ENCODE data around the gene KCNQ1.

KCNQ1 gene

GRCh38 chr11:2776351-2777061, 331.7 kb downstream of the KCNQ1 start:
- Histone ChIP-seq H3K4me3 (no peak overlapping the region), H3K9me3 (no peaks in the 10 kb centered on the region), H3K27me3 (0 out of 2 replicates have a peak, but pooled peaks cover 7% of the 10 kb centered on the region), H3K4me1 (peaks cover 90% of the 10 kb centered on the region), H3K4me2 (peak overlapping the region; percentile 93), H3K27ac (peak overlapping the region; percentile 49), H3K36me3 (no peaks in the 10 kb centered on the region), H4K20me1 (no peaks in the 10 kb centered on the region), H3K9ac (0 out of 2 replicates have a peak overlapping the region, but pooled peaks have one; percentile 17)
- TF ChIP-seq Cebpa-rat (IDR thresholded peaks at IDR 0.05) = no peak

GRCh38 chr11:2777386-2777785, 332.6 kb downstream of the KCNQ1 start:
- Histone ChIP-seq H3K4me2 (peak overlapping the region; percentile 93), H4K20me1 (no peaks in the 10 kb centered on the region), H3K27me3 (0 out of 2 replicates have a peak, but pooled peaks cover 7% of the 10 kb centered on the region), H3K4me3 (no peak overlapping the region), H3K9ac (0 out of 2 replicates have a peak overlapping the region, but pooled peaks have one; percentile 22), H3K9me3 (no peaks in the 10 kb centered on the region), H3K27ac (peak overlapping the region; percentile 87), H3K4me1 (peaks cover 84% of the 10 kb centered on the region), H3K36me3 (no peaks in the 10 kb centered on the region)
- TF ChIP-seq Cebpa-rat (IDR thresholded peaks at IDR 0.05) = no peak

- H3K9ac ChIP-seq = peak overlapping the region; percentile 50; the same call in 1 of the 2 replicates
- no peaks in the 10 kb centered on the region for H4K20me1 ChIP-seq
- no peaks in the 10 kb centered on the region for H3K9me3 ChIP-seq
- H3K36me3 ChIP-seq = no peaks in the 10 kb centered on the region
- H3K4me1 ChIP-seq = peaks cover 78% of the 10 kb centered on the region
- peak overlapping the region; percentile 52 for H3K4me3 ChIP-seq
- peak overlapping the region; percentile 93 for H3K4me2 ChIP-seq
- peak overlapping the region; percentile 87 for H3K27ac ChIP-seq
- H3K27me3 ChIP-seq = 0 out of 2 replicates have a peak, but pooled peaks cover 7% of the 10 kb centered on the region
- no peak for TF ChIP-seq Cebpa-rat (IDR thresholded peaks at IDR 0.05)
Measured at GRCh38 chr11:2777871-2778629, 333.2 kb downstream of the KCNQ1 start.

- Histone ChIP-seq H3K4me3 (peak overlapping the region; percentile 52), H3K27me3 (0 out of 2 replicates have a peak, but pooled peaks cover 2% of the 10 kb centered on the region), H3K4me2 (peak overlapping the region; percentile 93), H3K4me1 (peaks cover 85% of the 10 kb centered on the region), H3K27ac (peak overlapping the region; percentile 87), H4K20me1 (no peaks in the 10 kb centered on the region), H3K9ac (peak overlapping the region; percentile 50; the same call in 1 of the 2 replicates), H3K36me3 (no peaks in the 10 kb centered on the region), H3K9me3 (no peaks in the 10 kb centered on the region)
- TF ChIP-seq Cebpa-rat (IDR thresholded peaks at IDR 0.05) = no peak
Measured at GRCh38 chr11:2778630-2779498, 334.1 kb downstream of the KCNQ1 start.

GRCh38 chr11:2779499-2779980, 334.7 kb downstream of the KCNQ1 start:
- H3K27me3 ChIP-seq = no peaks in the 10 kb centered on the region
- TF ChIP-seq Cebpa-rat (IDR thresholded peaks at IDR 0.05) = no peak
- no peaks in the 10 kb centered on the region for H4K20me1 ChIP-seq
- H3K4me2 ChIP-seq = peak overlapping the region; percentile 93
- H3K27ac ChIP-seq = peak overlapping the region; percentile 87
- H3K9ac ChIP-seq = peak overlapping the region; percentile 61; the same call in 1 of the 2 replicates
- no peak overlapping the region for H3K4me3 ChIP-seq
- peaks cover 83% of the 10 kb centered on the region for H3K4me1 ChIP-seq
- H3K36me3 ChIP-seq = no peaks in the 10 kb centered on the region
- no peaks in the 10 kb centered on the region for H3K9me3 ChIP-seq

GRCh38 chr11:2779981-2780849, 335.4 kb downstream of the KCNQ1 start:
- TF ChIP-seq Cebpa-rat (IDR thresholded peaks at IDR 0.05) = no peak
- Histone ChIP-seq H3K9ac (peak overlapping the region; percentile 61), H3K4me2 (peak overlapping the region; percentile 93), H3K36me3 (no peaks in the 10 kb centered on the region), H3K27ac (peak overlapping the region; percentile 87), H3K4me1 (peaks cover 76% of the 10 kb centered on the region), H3K9me3 (no peaks in the 10 kb centered on the region), H4K20me1 (no peaks in the 10 kb centered on the region), H3K27me3 (no peaks in the 10 kb centered on the region), H3K4me3 (no peak overlapping the region)

GRCh38 chr11:2780850-2781407, 336.1 kb downstream of the KCNQ1 start:
- H3K27ac ChIP-seq = peak overlapping the region; percentile 87
- H3K4me1 ChIP-seq = peaks cover 69% of the 10 kb centered on the region
- H3K9me3 ChIP-seq = peaks cover under 1% of the 10 kb centered on the region; the same call in 1 of the 2 replicates
- H3K36me3 ChIP-seq = no peaks in the 10 kb centered on the region
- H3K27me3 ChIP-seq = no peaks in the 10 kb centered on the region
- H3K4me3 ChIP-seq = no peak overlapping the region
- H3K4me2 ChIP-seq = peak overlapping the region; percentile 93
- TF ChIP-seq Cebpa-rat (IDR thresholded peaks at IDR 0.05) = no peak
- no peak overlapping the region; the same call in 1 of the 2 replicates for H3K9ac ChIP-seq
- no peaks in the 10 kb centered on the region for H4K20me1 ChIP-seq

Data from BLaER1 (cell line).